NCI-H1048 (cell line): Measurements from ENCODE around the gene EPG5.
"Not testable (repeated sequence)": the region's sequence is repeated elsewhere in the genome, so short reads cannot be mapped to it uniquely, and the experiment has no call there.

Source experiments
- DNase-seq: peaks from one replicate; lab custom pipeline; 2025; lab: John Stamatoyannopoulos, UW

EPG5 gene

GRCh38 chr18:45978084-45978483 lies 11.0 kb upstream of the EPG5 start:
- DNase-seq = no peak

DNA sequence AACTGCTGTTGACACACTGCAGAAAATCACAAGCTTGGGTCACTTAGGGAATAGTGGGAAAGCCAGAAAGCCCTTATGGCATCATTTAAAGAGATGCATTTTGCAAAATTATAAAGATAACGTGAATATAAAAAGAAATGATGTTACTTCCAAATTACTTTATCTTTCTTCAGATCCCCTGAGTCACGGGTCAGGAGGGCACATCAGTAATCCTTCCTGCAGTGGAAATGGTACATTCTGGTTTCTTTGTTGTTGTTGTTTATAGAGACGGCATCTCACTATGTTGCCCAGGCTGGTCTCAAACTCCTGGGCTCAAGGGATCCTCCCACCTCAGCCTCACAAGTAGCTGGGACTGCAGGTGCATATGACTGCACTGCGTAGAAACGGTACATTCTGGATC lies 9.8 kb upstream of the EPG5 start:
- no peak for DNase-seq

- DNase-seq = no peak
Measured at GRCh38 chr18:45976566-45976965, 9.4 kb upstream of the EPG5 start.

DNA sequence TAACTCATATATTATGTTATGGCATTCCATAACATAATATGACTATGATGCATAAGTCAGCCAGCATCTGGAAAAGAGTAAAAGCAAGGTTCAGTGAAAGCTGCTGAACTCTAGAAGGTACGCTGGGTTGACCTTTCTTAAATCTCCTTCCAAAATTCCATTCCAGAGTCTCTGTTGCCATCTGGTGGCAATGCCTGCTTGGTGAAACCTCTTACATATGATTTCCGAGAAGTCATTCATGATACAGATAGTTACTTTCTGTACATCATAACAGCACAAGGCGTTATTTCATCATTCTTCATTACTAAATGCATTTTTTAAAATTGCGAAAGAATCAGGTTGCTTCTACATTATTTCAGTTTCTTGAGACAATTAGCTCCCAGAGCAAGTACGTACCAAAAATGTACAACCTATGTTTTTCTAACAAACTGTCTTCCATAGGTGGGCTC lies 7.0 kb upstream of the EPG5 start:
- no peak for DNase-seq

- not testable (repeated sequence) for DNase-seq
Measured at GRCh38 chr18:45964913-45965312, 2.2 kb downstream of the EPG5 start.

- no peak for DNase-seq
Measured at GRCh38 chr18:45962866-45963265, 4.3 kb downstream of the EPG5 start.

DNA sequence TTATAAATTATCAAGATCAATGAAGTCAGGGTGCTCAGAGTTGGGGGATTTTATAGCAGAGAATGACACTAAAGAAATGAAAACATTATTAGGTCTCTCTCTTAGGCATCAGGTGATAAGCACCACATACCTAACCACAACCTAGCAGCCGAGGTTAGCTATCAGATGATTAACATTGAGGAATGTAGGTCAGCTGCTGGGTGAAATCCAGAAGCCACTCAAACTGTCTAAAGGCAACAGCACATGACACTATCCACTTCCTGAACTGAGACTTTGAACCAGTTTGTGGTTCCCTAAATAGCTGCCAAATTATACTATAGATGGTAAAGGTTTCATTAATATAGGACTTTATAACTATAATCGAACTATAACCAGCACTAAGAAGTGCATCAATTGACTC lies 4.7 kb downstream of the EPG5 start:
- DNase-seq = no peak

DNA sequence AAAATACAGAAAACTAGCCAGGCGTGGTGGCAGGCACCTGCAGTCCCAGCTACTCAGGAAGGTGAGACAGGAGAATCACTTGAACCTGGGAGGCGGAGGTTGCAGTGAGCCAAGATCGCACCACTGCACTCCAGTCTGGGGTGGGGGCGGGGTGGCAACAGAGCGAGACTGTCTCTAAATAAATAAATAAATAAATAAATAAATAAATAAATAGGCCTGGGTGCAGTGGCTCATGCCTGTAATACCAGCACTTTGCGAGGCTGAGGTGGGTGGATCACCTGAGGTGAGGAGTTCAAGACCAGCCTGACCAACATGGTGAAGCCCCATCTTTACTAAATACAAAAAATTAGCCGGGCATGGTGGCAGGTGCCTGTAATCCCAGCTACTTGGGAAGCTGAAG lies 7.6 kb downstream of the EPG5 start:
- DNase-seq = not testable (repeated sequence)

DNA sequence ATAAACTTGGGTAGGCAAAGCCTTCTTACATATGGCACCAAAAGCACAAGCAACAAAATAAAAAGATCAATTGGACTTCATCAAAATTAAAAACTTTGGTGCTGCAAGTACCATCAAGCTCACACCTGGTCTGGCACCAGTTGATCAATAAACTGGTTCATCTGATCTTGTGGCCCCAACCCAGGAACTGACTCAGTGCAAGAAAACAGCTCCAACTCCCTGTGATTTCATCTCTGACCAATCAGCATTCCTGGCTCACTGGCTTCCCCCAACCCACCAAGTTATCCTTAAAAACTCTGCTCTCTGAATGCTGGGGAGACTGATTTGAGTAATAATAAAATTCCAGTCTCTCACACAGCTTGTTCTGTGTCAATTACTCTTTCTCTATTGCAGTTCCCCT lies 8.4 kb downstream of the EPG5 start:
- no peak for DNase-seq

DNA sequence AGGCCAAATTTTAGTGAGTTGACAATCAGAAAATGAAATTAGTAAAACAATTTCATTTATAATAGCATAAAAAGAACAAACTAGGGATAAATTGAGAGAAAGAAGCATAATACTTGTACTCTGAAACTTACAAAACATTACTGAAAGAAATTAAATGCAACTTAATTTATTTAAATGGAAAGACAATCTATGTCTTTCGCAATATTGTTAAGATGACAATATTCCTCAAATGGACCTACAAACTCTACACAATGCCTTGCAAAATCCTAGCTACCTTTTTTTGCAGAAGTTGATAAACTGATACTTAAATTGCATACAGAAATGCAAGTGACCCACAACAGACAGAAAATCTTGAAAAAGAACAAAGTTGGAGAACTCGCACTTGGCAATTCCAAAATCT lies 9.1 kb downstream of the EPG5 start:
- no peak for DNase-seq

- no peak for DNase-seq
Measured at GRCh38 chr18:45957100-45957499, 10.0 kb downstream of the EPG5 start.

DNA sequence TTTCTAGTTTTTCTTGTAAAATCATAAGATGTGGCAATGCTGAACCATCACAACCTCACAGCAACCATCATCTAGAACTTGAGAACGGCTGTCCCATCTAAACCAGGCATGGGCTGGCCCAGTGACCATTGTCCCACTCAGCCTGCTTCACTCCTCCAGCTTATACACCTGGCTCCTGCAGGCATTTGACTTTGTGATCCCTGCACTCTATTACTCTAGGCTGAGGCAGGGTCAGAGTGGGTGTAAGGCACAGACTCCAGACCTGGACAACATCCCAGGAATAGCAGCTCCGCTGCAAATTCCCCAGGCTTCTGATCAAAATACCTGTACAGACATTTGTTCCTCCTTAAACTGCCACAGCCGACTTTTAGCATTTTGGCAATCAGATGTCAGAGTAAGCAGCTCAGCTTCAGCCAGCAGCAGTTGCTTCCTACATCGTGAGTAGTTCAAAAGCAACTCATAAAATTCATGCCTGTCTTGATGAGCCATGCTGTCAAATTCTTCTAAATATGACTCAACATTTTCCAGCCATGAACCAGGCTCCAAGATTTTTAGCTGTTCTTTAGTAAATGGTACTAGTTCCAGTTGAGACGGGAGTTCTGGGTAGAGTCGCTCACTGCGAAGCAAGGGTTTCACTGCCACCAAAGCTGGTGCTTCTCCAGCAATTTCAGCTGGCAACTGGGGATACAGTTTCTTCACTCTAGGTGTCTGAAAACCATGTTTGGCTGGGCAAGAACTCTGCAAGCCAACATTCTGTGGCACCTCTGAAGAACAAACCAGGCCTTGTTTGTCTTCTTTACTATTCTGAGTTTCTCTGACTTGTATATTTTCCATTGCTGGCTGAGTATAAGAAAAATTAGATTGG lies 12.8 kb downstream of the EPG5 start:
- DNase-seq = no peak

GRCh38 chr18:45951016-45951714 lies 16.0 kb downstream of the EPG5 start:
- no peak for DNase-seq

- DNase-seq = no peak
Measured at GRCh38 chr18:45945669-45946068, 21.5 kb downstream of the EPG5 start.

- no peak for DNase-seq
Measured at GRCh38 chr18:45940724-45941123, 26.4 kb downstream of the EPG5 start.

DNA sequence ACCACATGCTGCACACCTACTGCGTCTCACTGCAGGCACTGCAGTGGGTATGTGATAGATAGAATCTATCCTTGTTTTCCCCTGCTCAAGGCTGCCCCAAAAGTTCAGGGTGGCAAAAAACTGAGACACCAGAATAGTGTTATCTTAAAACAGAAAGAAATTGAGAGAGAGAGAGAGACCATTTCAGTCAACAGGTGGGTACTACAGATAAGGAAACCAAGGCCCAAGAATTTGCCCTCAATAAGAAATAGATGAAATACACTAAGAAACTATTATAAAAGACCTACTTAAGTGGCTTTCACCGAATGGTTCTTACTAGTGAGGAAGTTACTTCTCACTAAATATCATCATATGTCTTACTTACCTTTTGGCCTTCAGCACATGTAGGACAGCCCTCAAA lies 27.9 kb downstream of the EPG5 start:
- DNase-seq = no peak

GRCh38 chr18:45938488-45938935 lies 28.6 kb downstream of the EPG5 start:
- no peak for DNase-seq

DNA sequence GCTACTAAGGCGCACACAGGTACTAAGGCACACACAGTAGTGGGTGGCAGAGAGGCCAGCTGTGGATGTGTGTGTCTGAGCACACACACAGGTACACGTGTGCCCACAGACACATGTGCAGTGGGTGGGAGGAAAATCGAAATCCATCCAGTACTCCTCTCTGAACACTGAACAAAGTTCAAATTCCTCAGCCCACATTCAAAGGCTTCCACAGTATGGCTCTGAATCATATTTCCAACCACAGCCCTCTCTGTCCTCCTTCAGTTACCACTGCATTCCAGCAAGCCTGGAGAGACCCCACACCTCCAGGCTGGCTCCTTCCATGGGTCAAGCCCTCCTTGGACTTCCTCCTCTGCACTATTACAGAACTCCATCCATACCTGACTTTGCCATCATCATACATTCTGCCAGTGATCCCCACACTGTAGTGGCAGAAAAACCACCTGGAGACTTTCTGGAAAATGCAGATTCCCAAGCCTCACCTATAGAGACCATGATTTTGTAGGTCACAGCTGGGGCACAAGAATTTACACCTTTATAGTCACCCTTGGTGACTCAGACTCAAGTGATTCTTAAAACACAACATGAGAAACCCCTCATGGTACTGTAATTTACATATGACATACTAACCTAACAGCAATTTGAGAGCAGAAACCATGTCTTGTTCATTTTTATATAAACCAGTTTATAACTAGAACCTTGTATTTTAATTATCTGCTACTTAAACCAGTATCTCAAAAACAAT lies 31.4 kb downstream of the EPG5 start:
- no peak for DNase-seq

- no peak for DNase-seq
Measured at GRCh38 chr18:45932708-45933107, 34.4 kb downstream of the EPG5 start.

GRCh38 chr18:45930963-45931362 lies 36.2 kb downstream of the EPG5 start:
- no peak for DNase-seq

GRCh38 chr18:45926691-45927090 lies 40.4 kb downstream of the EPG5 start:
- DNase-seq = no peak

DNA sequence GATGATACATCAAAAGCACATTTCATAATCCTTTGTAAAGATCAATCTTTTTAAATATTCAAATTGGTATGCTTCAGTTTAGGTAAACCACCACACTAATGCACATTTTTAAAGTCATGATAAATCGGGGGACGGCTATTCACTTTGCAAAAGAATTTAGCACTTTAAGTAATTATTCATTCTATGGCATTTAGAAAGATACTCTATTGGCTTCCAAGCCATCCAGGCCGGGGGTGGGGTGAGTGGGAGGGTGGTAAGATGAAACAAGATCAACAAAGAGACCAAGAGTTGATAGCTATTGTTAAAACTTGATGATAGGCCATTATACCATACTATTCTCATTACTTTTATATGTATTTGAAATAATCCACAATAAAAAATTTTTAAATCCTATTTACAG lies 41.0 kb downstream of the EPG5 start:
- DNase-seq = no peak

DNA sequence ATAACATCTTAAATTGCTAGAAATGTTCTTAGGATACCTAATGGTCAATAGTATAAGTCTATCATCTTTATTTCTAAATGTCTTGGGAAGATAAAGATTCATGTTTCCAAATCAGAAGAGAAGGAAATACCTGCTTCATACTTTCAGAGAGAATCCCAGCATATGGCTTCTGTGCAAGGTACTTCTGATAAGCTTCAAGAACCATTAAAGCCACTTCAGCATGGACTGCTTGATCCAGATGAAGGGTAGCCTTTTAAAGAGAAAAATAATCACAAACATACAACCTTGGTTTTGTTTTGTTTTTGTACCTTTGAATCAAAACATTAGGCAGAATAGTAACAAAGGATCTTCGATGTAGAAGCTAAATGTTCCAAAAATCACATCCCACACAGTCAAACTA lies 44.0 kb downstream of the EPG5 start:
- no peak for DNase-seq
